HG03159 (cell line): ENCODE measurements around the gene HK2.

ENCODE experiments used
- ATAC-seq: cut with Tn5 transposase; IDR thresholded peaks from one replicate; pipeline ENCODE4 v1.9.1; 2021; ENCODE audit warnings: mild to moderate bottlenecking, moderate library complexity; ENCODE audit not compliant: unreplicated experiment

HK2 gene

DNA sequence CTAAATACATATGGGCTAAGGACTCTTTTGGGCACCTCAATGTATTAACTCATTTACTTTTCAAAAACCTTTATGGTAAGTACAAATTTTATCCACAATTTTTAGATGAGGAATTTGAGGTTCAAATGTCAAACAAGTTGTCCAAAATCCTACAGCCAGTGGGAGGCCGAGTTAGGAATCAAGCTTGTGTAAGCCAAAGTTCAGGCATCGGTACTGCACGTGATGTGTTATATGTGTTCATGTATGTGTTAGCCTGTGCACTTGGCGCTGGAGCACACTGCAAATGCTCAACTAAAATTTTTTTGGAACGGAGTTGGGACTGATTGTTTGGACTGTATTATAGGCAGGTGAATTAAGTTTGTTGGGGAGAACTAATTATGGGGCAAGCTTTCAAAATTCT is 22.7 kb downstream of the HK2 start:
- no peak for ATAC-seq

GRCh38 chr2:74857215-74857614 is 23.3 kb downstream of the HK2 start:
- no peak for ATAC-seq

GRCh38 chr2:74857725-74858124 is 23.8 kb downstream of the HK2 start:
- ATAC-seq, result no peak

DNA sequence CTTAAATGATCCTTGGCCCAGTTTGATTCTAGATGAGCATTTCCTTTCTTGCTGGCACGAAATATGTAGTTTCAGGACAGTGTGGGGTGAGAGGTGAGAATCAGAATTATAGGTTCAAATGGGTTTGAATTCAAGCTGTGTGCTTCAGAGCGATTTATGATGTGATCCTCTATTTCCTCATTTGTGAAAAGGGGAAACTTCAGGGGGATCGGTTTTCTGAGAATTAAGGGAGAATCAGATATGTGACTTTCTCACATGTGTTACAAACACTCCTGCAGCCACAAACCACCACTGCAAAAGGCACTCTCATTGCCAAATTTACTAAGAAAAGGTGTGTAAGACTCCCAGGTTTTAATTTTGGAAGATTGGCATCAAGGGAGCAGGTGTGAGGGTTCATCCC is 24.4 kb downstream of the HK2 start:
- ATAC-seq, result no peak

DNA sequence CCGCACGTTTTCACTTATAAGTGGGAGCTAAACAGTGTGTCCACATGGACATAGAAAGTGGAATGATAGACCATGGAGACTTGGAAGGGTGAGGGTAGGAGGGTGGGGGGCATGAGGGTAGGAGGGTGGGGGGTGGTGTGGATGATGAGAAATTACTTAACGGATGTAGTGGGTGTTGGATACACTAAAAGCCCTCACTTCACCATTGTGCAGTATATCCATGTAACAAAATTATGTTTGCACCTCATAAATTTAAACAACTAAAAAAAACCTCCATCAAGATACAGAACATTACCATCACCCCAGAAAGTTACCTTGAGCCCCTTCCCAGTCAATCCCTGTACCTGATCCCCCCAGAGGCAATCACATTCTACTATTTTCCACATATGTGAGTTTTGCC is 26.2 kb downstream of the HK2 start:
- ATAC-seq, result no peak

GRCh38 chr2:74860521-74860920 is 26.6 kb downstream of the HK2 start:
- ATAC-seq, result no peak

GRCh38 chr2:74861531-74861930 is 27.6 kb downstream of the HK2 start:
- no peak for ATAC-seq

GRCh38 chr2:74862020-74862964 is 28.4 kb downstream of the HK2 start:
- ATAC-seq, result no peak

DNA sequence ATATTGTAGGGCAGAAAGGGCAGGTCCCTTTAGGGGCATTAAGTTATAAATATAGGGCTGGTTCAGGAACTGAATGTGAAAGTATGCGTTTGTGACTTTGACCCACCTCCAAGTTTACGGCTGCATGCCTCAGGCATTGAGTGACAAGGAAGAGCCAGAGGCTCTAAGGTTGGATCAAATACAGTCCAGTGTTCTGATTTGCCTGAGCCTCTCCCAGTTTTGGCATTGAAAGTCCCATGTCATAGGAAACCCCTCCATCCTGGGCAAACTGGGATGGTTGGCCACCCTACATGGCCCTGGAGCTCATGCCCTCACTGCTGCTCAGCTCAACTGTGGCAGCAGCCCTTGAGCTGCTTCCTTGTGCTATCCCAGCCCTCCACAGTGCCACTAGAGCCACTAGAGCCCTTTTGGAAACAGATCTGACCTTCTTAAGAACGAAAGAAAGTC is 29.9 kb downstream of the HK2 start:
- ATAC-seq, result no peak

- no peak for ATAC-seq
These were observed 31.1 kb downstream of the HK2 start for GRCh38 chr2:74864728-74865722.

DNA sequence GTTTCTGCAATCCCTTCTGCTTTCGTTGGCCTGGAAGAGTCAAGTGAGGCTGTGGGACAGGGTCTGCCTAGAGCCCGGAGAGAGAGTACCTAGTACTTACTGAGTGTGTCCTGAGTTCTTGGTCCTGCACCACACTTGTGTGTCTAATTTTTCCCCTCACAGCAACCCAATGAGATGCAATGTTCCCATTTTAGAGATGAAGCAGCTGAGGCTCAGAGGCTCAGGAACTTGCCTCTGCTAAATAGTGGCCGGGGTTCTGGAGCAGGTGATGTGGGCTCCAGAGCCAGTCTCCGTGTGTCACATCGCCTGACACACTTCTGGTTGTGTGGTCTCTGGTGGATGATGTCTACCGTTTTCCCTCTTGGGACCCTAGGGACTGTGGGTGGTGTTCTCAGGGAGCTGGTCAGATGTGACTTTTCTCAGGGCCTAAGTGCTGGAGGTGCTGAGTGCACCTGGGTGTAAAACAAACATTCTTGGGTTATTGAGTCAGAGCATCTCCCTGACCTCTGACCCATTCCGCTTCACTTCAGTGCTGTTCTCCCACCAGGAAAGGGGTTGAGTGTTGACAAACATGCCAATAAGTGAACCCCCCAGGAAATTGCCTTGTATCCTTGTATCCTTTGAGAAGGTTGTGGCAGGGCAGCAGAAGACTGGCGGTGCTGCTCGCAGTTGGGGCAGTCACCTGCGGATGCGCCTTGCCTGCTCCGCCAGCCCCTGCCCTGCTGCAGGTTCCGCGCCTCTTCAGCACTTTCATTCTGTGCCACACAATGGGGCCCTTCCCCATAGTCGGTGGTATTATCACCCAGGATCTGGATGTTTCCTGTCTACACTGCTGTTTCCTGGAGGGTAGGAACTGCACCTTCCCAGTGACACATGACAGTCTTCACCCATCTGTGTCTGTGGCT is 32.1 kb downstream of the HK2 start:
- no peak for ATAC-seq

DNA sequence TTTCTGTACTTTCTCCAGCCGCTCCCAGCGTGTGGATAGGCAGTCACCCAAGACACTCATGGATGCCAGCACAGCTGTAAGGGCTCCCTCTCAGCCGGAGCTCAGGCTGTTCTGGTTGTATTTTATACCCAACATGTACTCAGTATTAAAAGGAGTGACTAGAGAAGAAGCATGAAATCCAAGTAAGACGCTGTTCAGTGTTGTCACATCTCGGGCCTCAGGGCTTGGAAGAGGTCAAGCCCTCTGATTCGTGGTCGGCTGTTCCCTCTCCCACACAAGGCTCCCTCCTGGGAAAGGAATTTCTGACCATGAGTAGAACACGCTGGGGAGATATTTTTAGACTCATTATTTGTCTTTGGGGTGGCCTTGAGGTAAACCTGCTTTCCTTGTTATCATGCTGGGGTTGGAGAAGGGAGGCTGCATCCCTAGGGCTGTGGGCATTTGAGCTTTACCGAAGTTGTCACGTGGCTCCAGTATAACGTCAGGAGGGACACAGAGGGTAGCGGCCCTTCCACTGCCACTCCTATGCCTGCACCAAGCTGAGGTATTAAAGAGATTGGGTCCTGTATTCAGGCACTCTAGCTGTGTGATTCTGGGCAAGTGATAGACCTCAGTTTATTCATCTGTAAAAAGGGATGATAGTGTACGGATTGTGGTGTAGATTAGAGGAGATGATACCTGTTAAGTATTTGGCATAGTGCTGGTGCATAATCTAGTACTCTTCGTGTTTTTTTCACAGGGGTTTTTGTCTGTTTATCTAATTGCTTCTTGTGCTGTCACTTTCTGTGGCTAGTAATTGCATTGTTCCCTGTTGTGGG is 34.1 kb downstream of the HK2 start:
- no peak for ATAC-seq

DNA sequence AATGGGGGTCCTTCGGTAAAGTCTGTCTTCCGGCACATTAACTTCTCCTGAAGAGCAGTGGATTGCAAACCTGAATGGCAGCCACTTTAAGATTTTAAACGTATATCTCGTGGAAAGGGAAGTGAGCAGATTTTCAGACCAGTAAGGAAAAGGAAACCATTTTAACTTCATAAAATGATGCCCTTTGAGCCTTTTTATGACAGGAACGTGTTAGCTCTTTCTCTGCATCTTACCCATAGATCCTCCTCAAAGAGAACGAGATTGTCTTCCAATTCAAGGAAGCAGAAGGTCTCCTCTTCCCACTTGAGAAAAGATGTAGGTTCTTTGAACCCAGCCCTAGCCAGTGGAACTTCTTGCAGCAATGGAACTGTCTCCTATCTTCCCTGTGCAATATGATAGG is 35.6 kb downstream of the HK2 start:
- ATAC-seq, result no peak

GRCh38 chr2:74870951-74871350 is 37.0 kb downstream of the HK2 start:
- ATAC-seq, result no peak

DNA sequence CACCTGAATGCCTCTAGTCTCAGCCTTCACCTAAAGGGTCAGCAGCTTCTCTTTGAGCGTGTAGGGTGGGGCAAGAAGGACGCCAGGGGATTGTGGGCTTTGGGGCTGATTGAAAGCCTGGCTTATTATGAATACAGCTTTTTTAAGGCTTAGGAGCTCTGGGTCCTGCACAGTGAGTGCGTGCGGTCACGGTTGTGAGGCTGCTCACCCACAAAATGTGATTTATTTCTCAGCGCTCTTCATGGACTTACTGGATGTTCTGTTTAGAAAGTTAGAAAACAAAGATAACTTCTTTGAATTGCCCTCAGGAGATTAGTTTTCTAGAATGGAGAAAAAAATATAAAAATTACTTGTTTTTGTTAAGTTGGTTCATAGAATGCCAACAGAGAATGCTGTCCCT is 37.5 kb downstream of the HK2 start:
- ATAC-seq, result no peak

- ATAC-seq, result no peak
These were observed 38.5 kb downstream of the HK2 start for GRCh38 chr2:74872389-74872836.

GRCh38 chr2:74873012-74873665 is 39.2 kb downstream of the HK2 start:
- no peak for ATAC-seq

GRCh38 chr2:74873678-74874640 is 40.0 kb downstream of the HK2 start:
- ATAC-seq, result no peak
